ENCODE measurements around the gene CDC42EP4. TPM values are rescaled to one million over a fixed set of nuclear protein-coding genes. Genes with fewer than 3 reads are reported as not detected.

Gene CDC42EP4
- total RNA-seq, 1 donor from 2014 or later = 21.4 TPM

- DNase-seq (ENCODE audit: low read depth, low spot score) = no peak
Observed at GRCh38 chr17:73257516-73257915, 54.3 kb downstream of the CDC42EP4 start.

- DNase-seq (ENCODE audit: low read depth, low spot score) = no peak
Observed at GRCh38 chr17:73256220-73256619, 55.6 kb downstream of the CDC42EP4 start.

GRCh38 chr17:73255671-73256181 lies 56.1 kb downstream of the CDC42EP4 start:
- DNase-seq (ENCODE audit: low read depth, low spot score) = no peak

GRCh38 chr17:73251871-73252270 lies 59.9 kb downstream of the CDC42EP4 start:
- no peak for DNase-seq (ENCODE audit: low read depth, low spot score)

GRCh38 chr17:73250851-73251640 lies 60.8 kb downstream of the CDC42EP4 start:
- DNase-seq (ENCODE audit: low read depth, low spot score) = no peak

- DNase-seq (ENCODE audit: low read depth, low spot score) = no peak
Observed at GRCh38 chr17:73249700-73250099, 62.1 kb downstream of the CDC42EP4 start.

- no peak for DNase-seq (ENCODE audit: low read depth, low spot score)
Observed at GRCh38 chr17:73248532-73248931, 63.3 kb downstream of the CDC42EP4 start.

- DNase-seq (ENCODE audit: low read depth, low spot score) = no peak
Observed at GRCh38 chr17:73247726-73248125, 64.1 kb downstream of the CDC42EP4 start.

GRCh38 chr17:73240561-73240960 lies 71.2 kb downstream of the CDC42EP4 start:
- DNase-seq (ENCODE audit: low read depth, low spot score) = no peak

- DNase-seq (ENCODE audit: low read depth, low spot score) = no peak
Observed at GRCh38 chr17:73237714-73238113, 74.1 kb downstream of the CDC42EP4 start.

GRCh38 chr17:73234736-73235135 lies 77.1 kb downstream of the CDC42EP4 start:
- no peak for DNase-seq (ENCODE audit: low read depth, low spot score)

Other genes starting within 250 kb of the CDC42EP4 start
- gene SLC39A11, start 219.3 kb downstream of the CDC42EP4 start, total RNA-seq = 14.2 and 15.3 TPM in 2 replicates
- gene SSTR2, start 147.0 kb downstream of the CDC42EP4 start, total RNA-seq = not detected in 2 replicates
- gene COG1, start 118.9 kb downstream of the CDC42EP4 start, total RNA-seq = 17.1 and 19.2 TPM in 2 replicates
- not detected in 2 replicates for gene CPSF4L, start 50.1 kb downstream of the CDC42EP4 start, total RNA-seq

All from pulmonary artery endothelial cell (primary cell).